ENCODE results near the gene ZNRF3. TPM values are rescaled to one million over a fixed set of nuclear protein-coding genes. Genes with fewer than 3 reads are reported as not detected.

The ZNRF3 gene
- total RNA-seq, 4 donors from 2014 or later = 6.1 to 23.2 (median 12.0) TPM

- Histone ChIP-seq H3K9me3 (no peaks in the 10 kb centered on the region), H3K4me3 (no peak overlapping the region), H3K4me1 (no peaks in the 10 kb centered on the region), H3K27me3 (no peaks in the 10 kb centered on the region), H3K36me3 (no peaks in the 10 kb centered on the region), H3K27ac (peak overlapping the region in 1 of 2 donors; percentile 54)
- no peak for DNase-seq
- TF ChIP-seq, protein P1, sequence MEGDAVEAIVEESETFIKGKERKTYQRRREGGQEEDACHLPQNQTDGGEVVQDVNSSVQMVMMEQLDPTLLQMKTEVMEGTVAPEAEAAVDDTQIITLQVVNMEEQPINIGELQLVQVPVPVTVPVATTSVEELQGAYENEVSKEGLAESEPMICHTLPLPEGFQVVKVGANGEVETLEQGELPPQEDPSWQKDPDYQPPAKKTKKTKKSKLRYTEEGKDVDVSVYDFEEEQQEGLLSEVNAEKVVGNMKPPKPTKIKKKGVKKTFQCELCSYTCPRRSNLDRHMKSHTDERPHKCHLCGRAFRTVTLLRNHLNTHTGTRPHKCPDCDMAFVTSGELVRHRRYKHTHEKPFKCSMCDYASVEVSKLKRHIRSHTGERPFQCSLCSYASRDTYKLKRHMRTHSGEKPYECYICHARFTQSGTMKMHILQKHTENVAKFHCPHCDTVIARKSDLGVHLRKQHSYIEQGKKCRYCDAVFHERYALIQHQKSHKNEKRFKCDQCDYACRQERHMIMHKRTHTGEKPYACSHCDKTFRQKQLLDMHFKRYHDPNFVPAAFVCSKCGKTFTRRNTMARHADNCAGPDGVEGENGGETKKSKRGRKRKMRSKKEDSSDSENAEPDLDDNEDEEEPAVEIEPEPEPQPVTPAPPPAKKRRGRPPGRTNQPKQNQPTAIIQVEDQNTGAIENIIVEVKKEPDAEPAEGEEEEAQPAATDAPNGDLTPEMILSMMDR (IDR thresholded peaks at IDR 0.05) = no peak
- TF ChIP-seq POLR2A (IDR thresholded peaks at IDR 0.05) = no peak
- intact Hi-C loops (cut with DNase I; ENCODE audit: low total_unique reads) = no loop called here
These were observed 139.9 kb downstream of the ZNRF3 start for GRCh38 chr22:29023172-29023796.

DNA sequence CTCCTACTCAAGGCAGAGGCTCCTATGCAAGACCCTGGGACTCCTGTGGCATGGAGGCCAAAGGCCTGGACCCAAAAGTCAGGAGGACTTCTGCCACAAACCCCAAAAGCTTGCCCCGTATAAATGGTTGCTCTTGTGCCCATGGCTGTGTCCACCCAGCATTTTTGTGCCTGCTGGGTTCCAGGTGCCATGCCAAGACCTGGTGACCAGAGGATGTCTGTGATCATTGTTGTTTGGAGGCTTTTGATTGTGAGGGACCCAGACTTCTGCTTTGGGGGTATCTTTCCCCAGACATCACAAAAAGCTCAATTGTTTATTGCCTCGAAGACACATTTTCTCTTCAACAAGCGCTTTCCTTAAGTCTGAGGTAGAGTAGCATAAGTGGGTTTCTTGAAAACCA, 143.2 kb downstream of the ZNRF3 start:
- Histone ChIP-seq H3K27me3 (no peaks in the 10 kb centered on the region), H3K36me3 (no peaks in the 10 kb centered on the region), H3K4me1 (peaks cover under 1 to 2% of the 10 kb centered on the region in 2 donors), H3K9me3 (no peaks in the 10 kb centered on the region), H3K27ac (no peak overlapping the region), H3K4me3 (no peak overlapping the region)
- no peak for DNase-seq
- TF ChIP-seq POLR2A (IDR thresholded peaks at IDR 0.05) = no peak
- TF ChIP-seq, protein P1 (IDR thresholded peaks at IDR 0.05) = no peak
- intact Hi-C loops (cut with DNase I; ENCODE audit: low total_unique reads) = no loop called here

- no peak for DNase-seq
- Histone ChIP-seq H3K27me3 (no peaks in the 10 kb centered on the region), H3K4me1 (peaks cover 8 to 9% of the 10 kb centered on the region in 2 donors), H3K36me3 (no peaks in the 10 kb centered on the region), H3K9me3 (no peaks in the 10 kb centered on the region), H3K27ac (no peak overlapping the region), H3K4me3 (no peak overlapping the region)
- TF ChIP-seq, protein P1 (IDR thresholded peaks at IDR 0.05) = no peak
- TF ChIP-seq POLR2A (IDR thresholded peaks at IDR 0.05) = no peak
- intact Hi-C loops (cut with DNase I; ENCODE audit: low total_unique reads) = no loop called here
These were observed 145.1 kb downstream of the ZNRF3 start for GRCh38 chr22:29028468-29028867.

- intact Hi-C loops (cut with DNase I; ENCODE audit: low total_unique reads) = no loop called here
- H3K27ac ChIP-seq = peak overlapping the region; percentile 93 to 96
- DNase-seq = no peak
These were observed 146.0 kb downstream of the ZNRF3 start for GRCh38 chr22:29029202-29030000.

More at GRCh38 chr22:29029202-29030000, 146.0 kb downstream of the ZNRF3 start:
- Histone ChIP-seq H3K36me3 (no peaks in the 10 kb centered on the region), H3K27me3 (no peaks in the 10 kb centered on the region), H3K4me3 (peak overlapping the region in 1 of 2 donors; percentile 40), H3K4me1 (peaks cover 8 to 9% of the 10 kb centered on the region in 2 donors), H3K9me3 (no peaks in the 10 kb centered on the region)
- TF ChIP-seq, protein P1 (IDR thresholded peaks at IDR 0.05) = no peak
- TF ChIP-seq POLR2A (IDR thresholded peaks at IDR 0.05) = no peak

All from uterus (tissue), 4 donors.